ENCODE results near the gene CD200R1. TPM values are rescaled to one million over a fixed set of nuclear protein-coding genes. Genes with fewer than 3 reads are reported as not detected.

The CD200R1 gene
- total and polyA plus RNA-seq, 2 of the 13 experiments (the other 11 are each of a cell fraction or from before 2014, with no cell fraction given) = 0.04 TPM; not detected in 1

DNA sequence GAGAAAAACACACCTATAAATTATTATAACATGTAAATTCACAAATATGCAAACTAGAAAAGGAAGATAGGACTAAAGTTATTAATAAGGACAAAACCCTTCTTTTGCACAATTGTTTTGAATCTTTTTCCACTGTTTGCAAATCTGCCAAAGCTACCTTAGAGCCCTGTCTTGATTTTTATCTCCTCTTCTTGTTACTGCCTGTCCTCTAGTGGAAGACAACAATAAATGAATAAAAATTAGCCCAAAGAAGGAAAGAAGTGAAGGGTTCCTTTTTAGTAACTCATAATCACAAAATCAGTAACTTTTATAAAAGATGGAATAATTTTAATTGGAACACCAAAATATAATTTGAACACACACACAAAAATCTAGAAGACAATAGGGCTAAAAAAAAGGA, 2.7 kb downstream of the CD200R1 start (continued):
- TF ChIP-seq, protein P1, sequence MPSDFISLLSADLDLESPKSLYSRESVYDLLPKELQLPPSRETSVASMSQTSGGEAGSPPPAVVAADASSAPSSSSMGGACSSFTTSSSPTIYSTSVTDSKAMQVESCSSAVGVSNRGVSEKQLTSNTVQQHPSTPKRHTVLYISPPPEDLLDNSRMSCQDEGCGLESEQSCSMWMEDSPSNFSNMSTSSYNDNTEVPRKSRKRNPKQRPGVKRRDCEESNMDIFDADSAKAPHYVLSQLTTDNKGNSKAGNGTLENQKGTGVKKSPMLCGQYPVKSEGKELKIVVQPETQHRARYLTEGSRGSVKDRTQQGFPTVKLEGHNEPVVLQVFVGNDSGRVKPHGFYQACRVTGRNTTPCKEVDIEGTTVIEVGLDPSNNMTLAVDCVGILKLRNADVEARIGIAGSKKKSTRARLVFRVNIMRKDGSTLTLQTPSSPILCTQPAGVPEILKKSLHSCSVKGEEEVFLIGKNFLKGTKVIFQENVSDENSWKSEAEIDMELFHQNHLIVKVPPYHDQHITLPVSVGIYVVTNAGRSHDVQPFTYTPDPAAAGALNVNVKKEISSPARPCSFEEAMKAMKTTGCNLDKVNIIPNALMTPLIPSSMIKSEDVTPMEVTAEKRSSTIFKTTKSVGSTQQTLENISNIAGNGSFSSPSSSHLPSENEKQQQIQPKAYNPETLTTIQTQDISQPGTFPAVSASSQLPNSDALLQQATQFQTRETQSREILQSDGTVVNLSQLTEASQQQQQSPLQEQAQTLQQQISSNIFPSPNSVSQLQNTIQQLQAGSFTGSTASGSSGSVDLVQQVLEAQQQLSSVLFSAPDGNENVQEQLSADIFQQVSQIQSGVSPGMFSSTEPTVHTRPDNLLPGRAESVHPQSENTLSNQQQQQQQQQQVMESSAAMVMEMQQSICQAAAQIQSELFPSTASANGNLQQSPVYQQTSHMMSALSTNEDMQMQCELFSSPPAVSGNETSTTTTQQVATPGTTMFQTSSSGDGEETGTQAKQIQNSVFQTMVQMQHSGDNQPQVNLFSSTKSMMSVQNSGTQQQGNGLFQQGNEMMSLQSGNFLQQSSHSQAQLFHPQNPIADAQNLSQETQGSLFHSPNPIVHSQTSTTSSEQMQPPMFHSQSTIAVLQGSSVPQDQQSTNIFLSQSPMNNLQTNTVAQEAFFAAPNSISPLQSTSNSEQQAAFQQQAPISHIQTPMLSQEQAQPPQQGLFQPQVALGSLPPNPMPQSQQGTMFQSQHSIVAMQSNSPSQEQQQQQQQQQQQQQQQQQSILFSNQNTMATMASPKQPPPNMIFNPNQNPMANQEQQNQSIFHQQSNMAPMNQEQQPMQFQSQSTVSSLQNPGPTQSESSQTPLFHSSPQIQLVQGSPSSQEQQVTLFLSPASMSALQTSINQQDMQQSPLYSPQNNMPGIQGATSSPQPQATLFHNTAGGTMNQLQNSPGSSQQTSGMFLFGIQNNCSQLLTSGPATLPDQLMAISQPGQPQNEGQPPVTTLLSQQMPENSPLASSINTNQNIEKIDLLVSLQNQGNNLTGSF (CRISPR knock-in tag; IDR thresholded peaks at IDR 0.05) = no peak
- TF ChIP-seq MTF1 (CRISPR knock-in tag; IDR thresholded peaks at IDR 0.05) (no peak), GTF3A (CRISPR knock-in tag; conservative IDR thresholded peaks at IDR 0.05) (no peak), ZNF331 (CRISPR knock-in tag; IDR thresholded peaks at IDR 0.05) (no peak)
- TF ChIP-seq, protein P2, sequence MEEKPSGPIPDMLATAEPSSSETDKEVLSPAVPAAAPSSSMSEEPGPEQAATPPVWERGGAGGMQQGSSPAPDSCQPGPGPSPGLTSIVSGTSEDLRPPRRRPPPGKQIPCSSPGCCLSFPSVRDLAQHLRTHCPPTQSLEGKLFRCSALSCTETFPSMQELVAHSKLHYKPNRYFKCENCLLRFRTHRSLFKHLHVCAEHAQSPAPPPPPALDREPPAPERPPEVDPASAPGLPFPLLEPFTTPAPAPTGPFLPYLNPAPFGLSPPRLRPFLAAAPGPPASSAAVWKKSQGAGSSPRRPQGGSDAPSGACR (CRISPR knock-in tag; IDR thresholded peaks at IDR 0.05) = no peak
- TF ChIP-seq, protein P3, sequence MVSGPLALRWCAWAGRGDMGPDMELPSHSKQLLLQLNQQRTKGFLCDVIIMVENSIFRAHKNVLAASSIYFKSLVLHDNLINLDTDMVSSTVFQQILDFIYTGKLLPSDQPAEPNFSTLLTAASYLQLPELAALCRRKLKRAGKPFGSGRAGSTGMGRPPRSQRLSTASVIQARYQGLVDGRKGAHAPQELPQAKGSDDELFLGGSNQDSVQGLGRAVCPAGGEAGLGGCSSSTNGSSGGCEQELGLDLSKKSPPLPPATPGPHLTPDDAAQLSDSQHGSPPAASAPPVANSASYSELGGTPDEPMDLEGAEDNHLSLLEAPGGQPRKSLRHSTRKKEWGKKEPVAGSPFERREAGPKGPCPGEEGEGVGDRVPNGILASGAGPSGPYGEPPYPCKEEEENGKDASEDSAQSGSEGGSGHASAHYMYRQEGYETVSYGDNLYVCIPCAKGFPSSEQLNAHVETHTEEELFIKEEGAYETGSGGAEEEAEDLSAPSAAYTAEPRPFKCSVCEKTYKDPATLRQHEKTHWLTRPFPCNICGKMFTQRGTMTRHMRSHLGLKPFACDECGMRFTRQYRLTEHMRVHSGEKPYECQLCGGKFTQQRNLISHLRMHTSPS (CRISPR knock-in tag; IDR thresholded peaks at IDR 0.05; ENCODE audit: low read depth) = no peak
- TF ChIP-seq, protein P4, sequence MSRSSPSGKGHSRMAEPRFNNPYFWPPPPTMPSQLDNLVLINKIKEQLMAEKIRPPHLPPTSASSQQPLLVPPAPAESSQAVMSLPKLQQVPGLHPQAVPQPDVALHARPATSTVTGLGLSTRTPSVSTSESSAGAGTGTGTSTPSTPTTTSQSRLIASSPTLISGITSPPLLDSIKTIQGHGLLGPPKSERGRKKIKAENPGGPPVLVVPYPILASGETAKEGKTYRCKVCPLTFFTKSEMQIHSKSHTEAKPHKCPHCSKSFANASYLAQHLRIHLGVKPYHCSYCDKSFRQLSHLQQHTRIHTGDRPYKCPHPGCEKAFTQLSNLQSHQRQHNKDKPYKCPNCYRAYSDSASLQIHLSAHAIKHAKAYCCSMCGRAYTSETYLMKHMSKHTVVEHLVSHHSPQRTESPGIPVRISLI (CRISPR knock-in tag; IDR thresholded peaks at IDR 0.05; ENCODE audit: borderline replicate concordance) = no peak

Data from HepG2 (cell line).